Heart left ventricle (tissue), 13 donors: Measurements from ENCODE around the gene GLE1.

Source experiments
- CTCF ChIP-seq, 12 donors: fragments of 200-600 bp; sonication (generic) in 4 of 12; IDR thresholded peaks; one replicate each; pipeline versions ENCODE4 v1.5.0 to v1.8.0; 2018 to 2022; ENCODE audit warnings: antibody characterized with exemption in 12 of 12, mild to moderate bottlenecking in 5 of 12
- POLR2A ChIP-seq, 2 donors: fragments of 450-650 bp; IDR thresholded peaks; one replicate each; pipeline ENCODE4 v1.6.1; 2017; ENCODE audit warnings: antibody characterized with exemption in 2 of 2, mild to moderate bottlenecking in 2 of 2, moderate library complexity in 2 of 2
- donor health status: ischemic (EF 13 %, LVEDD 7.1; RV severe dilation, severe dysfunction).
- donor health status: DM: no; HTN: yes; CAD: no.
- donor health status: DM: no; HTN: no; CAD: no.
- donor health status: ischemic (EF 25% LVEDD 6.9; RV normal size, moderate dysfunction).
- donor health status: ischemic (EF 25% LVEDD 5.7; RV mildly dilated, moderate dysfunction).
- donor health status: ischemic (EF 35%, LVEDD 5.7; RV mildly dilated, moderate dysfunction).
- donor health status: nonischemic (EF 11% LVEDD 7.7; RV severe dilation, severe dysfunction).
- donor health status: DM: yes; HTN: yes; CAD: no.
- donor health status: PGD.
- donor health status: ischemic (EF 29% LVEDD 5.4; RV normal size, mild dysfunction).
- donor health status: nonischemic (EF 23%, LVEDD 6.1; RV moderate dilation, normal function).

- TF ChIP-seq POLR2A (IDR thresholded peaks at IDR 0.05) = no peak
- no peak for TF ChIP-seq CTCF (IDR thresholded peaks at IDR 0.05)
Observed at GRCh38 chr9:128469070-128469469, 35.4 kb upstream of the GLE1 start.
